Dendritic cell treated with granulocyte-macrophage colony-stimulating factor and Interleukin-4, amounts not matched to agents 40 ng/mL and 50 ng/mL, for 4 days (primary cell): Measurements from ENCODE around the gene IGSF21.

ENCODE experiments used
- H3K27ac Mint-ChIP-seq: one replicate; pipeline ENCODE4 v1.8.0; 2022; ENCODE audit warnings: mild to moderate bottlenecking, mixed read lengths
- H3K27me3 Mint-ChIP-seq: one replicate; pipeline ENCODE4 v1.8.0; 2022; ENCODE audit warnings: mild to moderate bottlenecking, mixed read lengths
- H3K36me3 Mint-ChIP-seq: one replicate; pipeline ENCODE4 v1.8.0; 2022; ENCODE audit warnings: low read depth, mixed read lengths
- H3K4me1 Mint-ChIP-seq: one replicate; pipeline ENCODE4 v1.8.0; 2022; ENCODE audit warnings: low read depth, mixed read lengths
- H3K4me3 Mint-ChIP-seq: one replicate; pipeline ENCODE4 v1.8.0; 2022; ENCODE audit warnings: mild to moderate bottlenecking, moderate library complexity, mixed read lengths
- H3K9me3 Mint-ChIP-seq: one replicate; pipeline ENCODE4 v1.8.0; 2022; ENCODE audit warnings: mixed read lengths
- intact Hi-C: fragments of 100-400 bp; cut with micrococcal nuclease; formaldehyde crosslinking; loops from one replicate; pipeline ENCODE4 v1.15.0; 2022

Gene IGSF21

DNA sequence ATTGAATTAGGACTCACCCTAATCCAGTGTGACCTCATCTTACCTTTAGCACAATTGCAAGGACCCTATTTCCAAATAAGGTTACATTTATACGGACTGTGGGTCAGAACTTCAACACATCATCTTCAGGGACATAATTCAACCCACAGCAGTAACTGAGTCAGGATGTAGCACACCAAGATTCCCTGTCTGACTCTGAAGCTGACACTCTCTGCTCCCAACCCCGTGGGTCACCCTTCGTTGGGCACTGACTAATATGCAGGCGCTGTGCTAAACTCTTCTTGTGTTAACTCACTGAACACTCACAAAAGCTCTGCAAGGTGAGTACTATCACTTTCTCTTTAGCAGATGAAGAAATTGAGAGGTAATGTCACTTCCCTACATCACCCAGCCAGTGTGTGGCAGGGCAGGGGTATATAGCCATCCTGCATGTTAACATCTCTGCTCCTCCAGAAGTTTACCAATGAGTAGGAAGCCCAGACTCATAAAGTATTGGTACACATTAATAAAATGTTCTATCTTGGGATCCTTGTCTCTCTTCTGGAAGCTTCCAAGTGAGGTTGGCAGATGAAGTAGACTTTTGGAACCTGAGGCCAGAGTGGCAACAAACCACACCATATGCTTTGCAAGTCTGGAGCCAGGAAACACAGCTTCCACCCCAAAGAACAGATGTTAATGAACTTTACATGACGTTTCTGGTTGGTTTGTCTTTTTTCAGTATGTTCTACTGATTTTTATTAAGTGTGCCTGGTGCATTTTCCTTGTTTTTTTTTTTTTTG, 233.9 kb downstream of the IGSF21 start:
- Mint-ChIP-seq H3K27me3 (peaks cover 1% of the 10 kb centered on the region), H3K36me3 (no peaks in the 10 kb centered on the region), H3K9me3 (no peaks in the 10 kb centered on the region), H3K27ac (no peak overlapping the region), H3K4me1 (peaks cover 6% of the 10 kb centered on the region), H3K4me3 (no peak overlapping the region)
- intact Hi-C loops = no loop called here

DNA sequence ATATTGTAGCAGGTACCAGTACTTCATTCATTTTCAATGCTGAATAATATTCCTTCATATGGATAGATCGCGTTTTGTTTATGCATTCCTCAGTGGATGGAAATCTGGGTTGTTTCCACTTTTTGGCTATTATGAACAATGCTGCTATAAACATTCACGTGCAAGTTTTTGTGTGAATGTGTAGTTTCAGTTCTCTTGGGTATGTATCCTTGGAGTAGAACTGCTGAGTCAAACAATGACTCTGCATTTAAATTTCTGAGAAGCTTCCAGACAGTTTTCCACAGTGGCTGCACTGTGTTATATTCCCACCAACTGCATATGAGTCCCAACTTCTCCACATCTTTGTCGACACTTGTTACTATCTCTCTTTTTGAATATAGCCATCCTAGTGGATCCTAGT, 235.1 kb downstream of the IGSF21 start:
- Mint-ChIP-seq H3K27me3 (peaks cover 1% of the 10 kb centered on the region), H3K27ac (no peak overlapping the region), H3K4me3 (no peak overlapping the region), H3K9me3 (no peaks in the 10 kb centered on the region), H3K36me3 (no peaks in the 10 kb centered on the region), H3K4me1 (peaks cover 6% of the 10 kb centered on the region)
- intact Hi-C loops = no loop called here

GRCh38 chr1:18343581-18343980, 236.0 kb downstream of the IGSF21 start:
- H3K36me3 Mint-ChIP-seq = no peaks in the 10 kb centered on the region
- H3K9me3 Mint-ChIP-seq = no peaks in the 10 kb centered on the region
- no peak overlapping the region for H3K4me3 Mint-ChIP-seq
- no peak overlapping the region for H3K27ac Mint-ChIP-seq
- H3K4me1 Mint-ChIP-seq = peaks cover 6% of the 10 kb centered on the region
- intact Hi-C loops = no loop called here
- H3K27me3 Mint-ChIP-seq = peaks cover 1% of the 10 kb centered on the region

GRCh38 chr1:18344755-18345154, 237.2 kb downstream of the IGSF21 start:
- Mint-ChIP-seq H3K27ac (no peak overlapping the region), H3K27me3 (peaks cover 1% of the 10 kb centered on the region), H3K9me3 (no peaks in the 10 kb centered on the region), H3K4me3 (no peak overlapping the region), H3K36me3 (no peaks in the 10 kb centered on the region), H3K4me1 (peaks cover 6% of the 10 kb centered on the region)
- intact Hi-C loops = no loop called here

GRCh38 chr1:18347559-18347958, 240.0 kb downstream of the IGSF21 start:
- no peak overlapping the region for H3K27ac Mint-ChIP-seq
- H3K9me3 Mint-ChIP-seq = no peaks in the 10 kb centered on the region
- intact Hi-C loops = no loop called here
- H3K36me3 Mint-ChIP-seq = no peaks in the 10 kb centered on the region
- H3K27me3 Mint-ChIP-seq = peaks cover 3% of the 10 kb centered on the region
- no peaks in the 10 kb centered on the region for H3K4me1 Mint-ChIP-seq
- H3K4me3 Mint-ChIP-seq = no peak overlapping the region

DNA sequence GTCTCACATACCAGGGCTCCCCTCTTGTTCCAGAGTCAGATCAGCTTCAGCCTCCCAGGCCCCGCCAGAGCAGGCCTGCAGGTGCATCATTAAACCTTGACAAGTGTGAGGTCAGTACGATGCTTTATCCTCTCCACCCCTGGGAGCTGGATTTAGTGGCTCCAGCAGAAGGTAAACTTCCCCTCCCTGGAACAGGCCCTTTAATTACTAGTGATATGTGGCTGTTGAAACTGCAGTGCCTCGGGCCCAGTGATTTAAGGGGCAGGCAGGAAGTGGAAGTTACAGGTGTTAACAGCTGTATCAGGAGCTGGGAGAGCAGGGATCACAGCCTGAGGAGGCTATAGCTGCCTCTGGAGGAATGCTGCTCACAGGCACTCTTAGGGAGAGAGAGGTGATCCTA, 240.8 kb downstream of the IGSF21 start:
- H3K36me3 Mint-ChIP-seq = no peaks in the 10 kb centered on the region
- no peak overlapping the region for H3K4me3 Mint-ChIP-seq
- H3K9me3 Mint-ChIP-seq = no peaks in the 10 kb centered on the region
- no peaks in the 10 kb centered on the region for H3K4me1 Mint-ChIP-seq
- intact Hi-C loops = no loop called here
- H3K27me3 Mint-ChIP-seq = peaks cover 5% of the 10 kb centered on the region
- H3K27ac Mint-ChIP-seq = no peak overlapping the region

GRCh38 chr1:18350747-18351146, 243.1 kb downstream of the IGSF21 start:
- H3K27me3 Mint-ChIP-seq = peaks cover 10% of the 10 kb centered on the region
- H3K27ac Mint-ChIP-seq = no peak overlapping the region
- intact Hi-C loops = no loop called here
- H3K9me3 Mint-ChIP-seq = no peaks in the 10 kb centered on the region
- H3K4me3 Mint-ChIP-seq = no peak overlapping the region
- no peaks in the 10 kb centered on the region for H3K4me1 Mint-ChIP-seq
- H3K36me3 Mint-ChIP-seq = no peaks in the 10 kb centered on the region

DNA sequence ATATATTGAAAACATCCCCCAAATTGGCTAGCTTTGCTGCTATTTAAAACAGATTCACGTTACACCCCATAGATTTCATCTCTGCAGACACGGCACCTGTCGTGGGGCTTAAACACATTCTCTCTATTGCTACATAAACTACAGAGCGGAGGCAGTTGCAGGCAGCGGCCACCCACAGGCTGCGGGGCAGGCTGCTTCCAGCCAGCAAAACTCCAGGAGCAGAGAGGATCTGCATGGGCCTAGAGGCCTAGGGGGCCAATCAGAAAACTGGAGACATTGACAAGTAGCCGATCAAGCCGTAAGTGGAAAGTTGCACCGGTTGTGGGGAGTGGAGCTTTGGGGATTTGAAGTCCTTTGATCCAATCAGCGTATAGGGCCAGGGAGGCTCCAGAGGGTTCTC, 244.1 kb downstream of the IGSF21 start:
- intact Hi-C loops = no loop called here
- no peak overlapping the region for H3K4me3 Mint-ChIP-seq
- H3K4me1 Mint-ChIP-seq = no peaks in the 10 kb centered on the region
- H3K27ac Mint-ChIP-seq = no peak overlapping the region
- peaks cover 10% of the 10 kb centered on the region for H3K27me3 Mint-ChIP-seq
- H3K9me3 Mint-ChIP-seq = no peaks in the 10 kb centered on the region
- H3K36me3 Mint-ChIP-seq = no peaks in the 10 kb centered on the region

DNA sequence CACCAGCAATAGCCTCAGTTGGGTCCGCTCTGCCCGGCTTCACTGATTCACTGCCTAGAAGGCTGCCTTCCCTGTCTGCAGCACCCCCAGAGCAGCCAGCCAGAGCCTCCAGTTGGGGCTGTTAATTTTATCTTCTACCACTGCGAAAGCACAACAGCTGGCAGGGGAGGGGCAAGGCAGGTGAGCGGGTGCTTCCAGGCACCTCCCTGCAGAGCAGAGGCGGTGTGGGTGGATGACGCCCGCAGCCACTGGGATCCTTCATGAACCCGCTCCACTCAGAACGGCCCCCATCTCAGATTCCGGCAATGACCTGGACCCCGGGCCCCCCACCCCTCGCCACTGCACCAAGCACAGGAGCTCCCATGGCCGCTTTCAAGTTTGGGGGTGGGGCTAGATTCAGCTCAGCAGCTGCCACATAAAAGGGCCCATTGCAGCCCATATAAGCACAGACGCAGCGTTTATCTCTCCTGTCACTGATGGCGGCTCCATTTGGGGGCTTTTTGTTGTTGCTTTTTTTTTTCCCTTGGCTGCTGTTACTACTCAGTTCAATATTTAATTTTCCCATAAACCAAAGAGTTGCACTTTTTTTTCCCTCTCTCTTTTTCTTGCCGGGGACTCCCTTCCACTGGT, 245.2 kb downstream of the IGSF21 start:
- Mint-ChIP-seq H3K9me3 (no peaks in the 10 kb centered on the region), H3K27me3 (peaks cover 11% of the 10 kb centered on the region)
- intact Hi-C loops = no loop called here

DNA sequence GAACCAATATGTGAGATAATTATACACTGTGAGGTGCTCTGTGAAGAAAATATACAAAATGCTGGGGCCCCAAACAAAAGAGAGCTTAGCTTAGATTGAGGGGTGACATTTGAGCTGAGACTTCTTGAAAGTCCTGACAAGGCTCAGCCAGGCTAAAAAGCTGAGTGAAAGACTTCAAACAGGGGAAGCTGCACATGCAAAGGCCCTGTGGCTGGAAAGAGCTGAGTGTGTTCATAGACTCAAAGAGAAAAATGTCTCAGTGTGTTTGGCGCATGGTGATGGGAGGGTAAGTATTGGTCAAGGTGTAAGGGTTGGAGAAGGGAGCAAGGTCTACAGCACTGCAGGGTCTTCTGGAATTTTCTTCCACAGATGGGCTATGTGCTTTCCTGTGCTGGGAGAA, 245.9 kb downstream of the IGSF21 start:
- Mint-ChIP-seq H3K27me3 (peaks cover 11% of the 10 kb centered on the region), H3K36me3 (no peaks in the 10 kb centered on the region), H3K9me3 (no peaks in the 10 kb centered on the region), H3K27ac (no peak overlapping the region), H3K4me1 (no peaks in the 10 kb centered on the region), H3K4me3 (no peak overlapping the region)
- intact Hi-C loops = no loop called here

More for the DNA sequence above, 245.2 kb downstream of the IGSF21 start:
- Mint-ChIP-seq H3K36me3 (no peaks in the 10 kb centered on the region), H3K27ac (no peak overlapping the region), H3K4me3 (no peak overlapping the region), H3K4me1 (no peaks in the 10 kb centered on the region)

DNA sequence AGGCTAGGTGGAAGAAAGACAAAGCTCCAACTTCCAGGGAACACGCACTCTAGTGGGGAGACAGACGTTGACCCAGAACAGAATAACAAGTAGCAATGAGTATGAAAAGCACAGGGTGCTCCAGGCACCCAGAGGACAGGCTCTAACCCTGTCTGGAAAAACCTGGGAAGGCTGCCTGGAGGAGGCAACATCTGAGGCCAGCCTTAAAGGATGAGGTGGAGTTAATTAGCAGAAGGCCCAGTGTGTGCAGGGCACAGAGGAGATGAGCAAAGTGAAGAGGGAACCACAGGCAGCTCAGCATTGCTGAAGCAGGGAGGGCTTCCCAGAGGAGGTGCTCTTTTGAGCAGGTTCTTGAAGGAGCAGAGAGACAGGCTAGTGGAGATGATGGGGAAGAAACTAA, 246.4 kb downstream of the IGSF21 start:
- Mint-ChIP-seq H3K9me3 (no peaks in the 10 kb centered on the region), H3K27me3 (peaks cover 11% of the 10 kb centered on the region), H3K4me1 (no peaks in the 10 kb centered on the region), H3K36me3 (no peaks in the 10 kb centered on the region), H3K4me3 (no peak overlapping the region), H3K27ac (no peak overlapping the region)
- intact Hi-C loops = no loop called here

- Mint-ChIP-seq H3K27me3 (peaks cover 11% of the 10 kb centered on the region), H3K36me3 (no peaks in the 10 kb centered on the region), H3K4me1 (no peaks in the 10 kb centered on the region), H3K4me3 (no peak overlapping the region), H3K9me3 (no peaks in the 10 kb centered on the region), H3K27ac (no peak overlapping the region)
- intact Hi-C loops = no loop called here
These were observed 247.0 kb downstream of the IGSF21 start for GRCh38 chr1:18354612-18355011.

GRCh38 chr1:18357622-18358230, 250.1 kb downstream of the IGSF21 start:
- intact Hi-C loops = no loop called here

DNA sequence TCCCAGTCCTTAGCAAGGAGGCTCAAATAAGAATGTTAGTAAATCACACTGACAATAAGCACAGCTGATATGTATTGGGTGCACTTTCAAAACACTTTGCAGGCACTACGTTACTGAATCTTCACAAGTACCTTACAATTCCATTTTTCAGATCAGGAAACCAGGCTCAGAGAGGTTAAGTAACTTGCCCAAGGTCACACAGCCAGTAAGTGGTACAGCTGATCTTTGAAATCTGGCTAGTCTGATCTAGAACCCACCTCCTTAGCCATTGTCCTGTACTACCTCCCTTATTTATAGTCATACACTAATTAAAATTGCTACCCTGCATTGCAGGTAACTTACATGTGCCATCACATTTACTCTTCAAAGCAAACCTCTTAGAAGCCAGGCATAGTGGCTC, 251.0 kb downstream of the IGSF21 start:
- intact Hi-C loops = no loop called here
- Mint-ChIP-seq H3K9me3 (no peaks in the 10 kb centered on the region), H3K27ac (no peak overlapping the region), H3K4me1 (no peaks in the 10 kb centered on the region), H3K27me3 (peaks cover 6% of the 10 kb centered on the region), H3K36me3 (no peaks in the 10 kb centered on the region), H3K4me3 (no peak overlapping the region)

More at GRCh38 chr1:18357622-18358230, 250.1 kb downstream of the IGSF21 start:
- peaks cover 8% of the 10 kb centered on the region for H3K27me3 Mint-ChIP-seq
- H3K9me3 Mint-ChIP-seq = no peaks in the 10 kb centered on the region
- no peak overlapping the region for H3K27ac Mint-ChIP-seq
- H3K36me3 Mint-ChIP-seq = no peaks in the 10 kb centered on the region
- no peak overlapping the region for H3K4me3 Mint-ChIP-seq
- H3K4me1 Mint-ChIP-seq = no peaks in the 10 kb centered on the region
